ENCODE measurements around the gene CD163L1.
"Not testable (repeated sequence)": the region's sequence is repeated elsewhere in the genome, so short reads cannot be mapped to it uniquely, and the experiment has no call there.

CD163L1 gene

GRCh38 chr12:7339675-7340074 lies 104.3 kb downstream of the CD163L1 start:
- TF ChIP-seq CTCF (IDR thresholded peaks at IDR 0.05), result no peak

GRCh38 chr12:7337790-7338189 lies 106.2 kb downstream of the CD163L1 start:
- not testable (repeated sequence) for DNase-seq (ENCODE audit: low spot score); H3K27ac ChIP-seq; H3K4me3 ChIP-seq

More at GRCh38 chr12:7339675-7340074, 104.3 kb downstream of the CD163L1 start:
- no peak overlapping the region for H3K4me3 ChIP-seq
- no peak overlapping the region for H3K27ac ChIP-seq
- no peak for DNase-seq (ENCODE audit: low spot score)

- H3K4me3 ChIP-seq, result no peak overlapping the region
- TF ChIP-seq CTCF (IDR thresholded peaks at IDR 0.05), result no peak
- DNase-seq (ENCODE audit: low spot score), result no peak
- H3K27ac ChIP-seq, result no peak overlapping the region
Observed at GRCh38 chr12:7327918-7328317, 116.0 kb downstream of the CD163L1 start.

GRCh38 chr12:7324176-7324575 lies 119.8 kb downstream of the CD163L1 start:
- Histone ChIP-seq H3K4me3 (no peak overlapping the region), H3K27ac (no peak overlapping the region)
- TF ChIP-seq CTCF (IDR thresholded peaks at IDR 0.05), result no peak
- no peak for DNase-seq (ENCODE audit: low spot score)

GRCh38 chr12:7322599-7322998 lies 121.4 kb downstream of the CD163L1 start:
- no peak overlapping the region for H3K4me3 ChIP-seq
- no peak for DNase-seq (ENCODE audit: low spot score)
- H3K27ac ChIP-seq, result no peak overlapping the region
- TF ChIP-seq CTCF (IDR thresholded peaks at IDR 0.05), result no peak

- no peak for DNase-seq (ENCODE audit: low spot score)
- Histone ChIP-seq H3K4me3 (no peak overlapping the region), H3K27ac (no peak overlapping the region)
- TF ChIP-seq CTCF (IDR thresholded peaks at IDR 0.05), result no peak
Observed at GRCh38 chr12:7321624-7322023, 122.3 kb downstream of the CD163L1 start.

GRCh38 chr12:7319930-7320329 lies 124.0 kb downstream of the CD163L1 start:
- Histone ChIP-seq H3K27ac (no peak overlapping the region), H3K4me3 (no peak overlapping the region)
- DNase-seq (ENCODE audit: low spot score), result no peak
- TF ChIP-seq CTCF (IDR thresholded peaks at IDR 0.05), result no peak

- no peak for DNase-seq (ENCODE audit: low spot score)
- TF ChIP-seq CTCF (IDR thresholded peaks at IDR 0.05), result no peak
- Histone ChIP-seq H3K4me3 (no peak overlapping the region), H3K27ac (no peak overlapping the region)
Observed at GRCh38 chr12:7310070-7310469, 133.9 kb downstream of the CD163L1 start.

All from coronary artery (tissue), 2 donors.